C4-2B (cell line): ENCODE measurements around the gene RELN.

ENCODE experiments used
- CTCF ChIP-seq: fragments of 450-650 bp; conservative IDR thresholded peaks from 2 replicates; pipeline ENCODE4 v1.5.1; 2017; ENCODE audit warnings: mild to moderate bottlenecking
- ZFX ChIP-seq: fragments of 450-650 bp; IDR thresholded peaks from 2 replicates; pipeline ENCODE4 v1.6.1; 2017

- no peak for TF ChIP-seq CTCF
- TF ChIP-seq ZFX = no peak
These were observed 113.7 kb downstream of the RELN start for GRCh38 chr7:103875718-103876117.
